Fibroblast of skin of left quadriceps (primary cell): Measurements from ENCODE around the gene TDRD9.
A peak's percentile ranks its signal among the peaks of the same experiment; 100 is the strongest.

ENCODE experiments used
- DNase-seq, 2 experiments: peaks; one replicate each; pipeline ENCODE4 v3.0.0-alpha.2; 2013; ENCODE audit warnings: low read depth in 2 of 2

TDRD9 gene

DNA sequence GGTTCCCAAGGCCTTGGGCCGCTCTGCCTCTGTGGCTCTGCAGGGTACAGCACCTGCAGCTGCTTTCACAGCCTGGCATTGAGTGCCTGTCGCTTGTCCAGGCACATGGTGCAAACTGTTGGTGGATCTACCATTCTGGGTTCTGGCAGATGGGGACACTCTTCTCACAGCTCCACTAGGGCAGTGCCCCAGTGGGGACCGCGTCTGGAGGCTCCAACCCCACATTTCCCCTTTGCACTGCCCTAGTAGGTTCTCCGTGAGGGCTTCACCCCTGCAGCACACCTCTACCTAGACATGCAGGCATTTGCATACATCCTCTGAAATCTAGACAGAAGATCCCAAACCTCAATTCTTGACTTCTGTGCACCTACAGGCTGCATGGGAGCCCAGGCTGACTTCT lies 138.0 kb downstream of the TDRD9 start:
- no peak for DNase-seq

DNA sequence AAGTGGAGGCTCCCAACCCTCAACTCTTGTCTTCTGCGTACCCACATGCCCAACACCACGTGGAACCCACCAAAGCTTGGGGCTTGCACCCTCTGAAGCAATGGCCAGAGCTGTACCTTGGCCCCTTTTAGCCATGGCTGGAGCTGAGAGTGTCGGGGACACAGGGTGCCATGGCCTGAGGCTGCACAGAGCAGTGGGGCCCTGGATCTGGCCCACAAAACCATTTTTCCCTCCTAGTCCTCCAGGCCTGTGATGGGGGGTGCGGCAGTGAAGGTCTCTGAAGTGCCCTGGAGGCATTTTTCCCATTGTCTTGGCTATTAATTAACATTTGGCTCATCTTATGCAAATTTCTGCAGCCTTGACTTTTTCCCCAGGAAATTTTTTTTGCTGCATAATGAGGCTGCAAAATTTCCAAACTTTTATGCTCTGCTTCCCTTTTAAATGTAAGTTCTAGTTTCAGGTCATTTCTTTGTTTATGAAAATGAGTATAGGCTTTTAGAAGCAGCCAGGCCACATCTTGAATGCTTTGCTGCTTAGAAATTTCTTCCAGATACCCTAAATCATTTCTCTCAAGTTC lies 138.6 kb downstream of the TDRD9 start:
- DNase-seq, result no peak

DNA sequence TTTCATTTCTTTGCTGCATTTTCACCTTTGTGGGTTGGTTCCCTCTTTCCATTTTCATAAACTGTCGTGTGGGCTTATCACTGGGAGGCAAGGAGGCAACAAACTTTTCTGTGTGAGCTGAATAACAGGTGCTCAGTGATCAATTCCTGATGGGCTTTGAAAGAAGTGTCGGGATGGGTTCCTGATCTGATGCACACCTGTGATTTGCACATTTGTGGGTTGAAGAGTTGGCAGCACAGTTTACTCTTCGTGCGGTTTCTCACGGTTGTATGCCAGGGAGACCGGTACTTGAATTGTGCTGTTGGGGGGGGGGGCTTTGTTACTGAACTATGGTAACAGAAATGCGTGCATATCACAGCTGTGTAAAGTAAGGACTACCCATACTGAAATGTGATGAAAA lies 141.3 kb downstream of the TDRD9 start:
- no peak for DNase-seq

DNA sequence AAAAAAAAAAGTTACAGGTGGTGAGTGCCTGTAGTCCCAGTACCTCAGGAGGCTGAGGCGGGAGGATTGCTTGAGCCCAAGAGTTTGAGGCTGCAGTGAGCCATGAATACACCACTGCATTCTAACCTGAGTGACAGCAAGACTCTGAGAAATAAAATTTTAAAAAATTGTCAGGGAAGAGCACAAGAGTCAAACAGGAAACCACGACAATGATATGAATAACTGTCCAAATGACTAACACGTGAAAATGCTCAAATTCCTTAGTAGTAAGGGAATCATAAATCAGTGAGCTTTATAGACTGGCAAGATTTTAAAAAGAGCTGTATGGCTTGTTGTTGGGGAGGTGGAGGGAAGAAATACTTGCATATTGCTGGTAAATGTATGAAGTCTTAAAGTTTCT lies 144.3 kb downstream of the TDRD9 start:
- no peak for DNase-seq

GRCh38 chr14:104073764-104074163 lies 145.5 kb downstream of the TDRD9 start:
- no peak for DNase-seq

DNA sequence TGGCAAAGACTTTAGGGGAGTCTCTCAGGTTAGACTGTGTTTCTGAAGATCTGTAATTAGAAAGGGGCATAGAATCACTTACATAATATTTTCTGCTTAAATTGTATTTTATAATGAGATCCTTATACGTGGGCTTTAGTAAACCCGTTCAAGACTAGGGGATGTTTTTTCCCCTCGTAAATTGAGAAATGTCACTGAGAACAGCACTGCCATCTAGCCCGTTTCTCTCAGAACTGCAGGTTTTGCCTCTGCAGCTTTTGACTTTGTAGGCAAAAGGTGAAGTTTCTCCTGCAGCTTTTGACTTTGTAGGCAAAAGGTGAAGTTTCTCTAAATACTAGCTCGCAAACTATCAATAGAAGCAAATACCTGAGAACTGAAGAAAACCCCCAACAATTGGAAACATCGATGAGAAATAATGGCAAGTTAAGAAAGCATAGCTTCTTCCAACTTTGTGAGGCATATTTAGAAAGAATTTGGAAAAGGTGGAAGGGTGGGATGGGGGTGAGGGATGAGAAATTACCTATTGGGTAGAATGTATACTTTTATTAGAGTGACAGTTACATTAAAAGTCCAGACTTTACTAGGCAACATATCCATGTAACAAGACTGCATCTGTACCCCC lies 147.4 kb downstream of the TDRD9 start:
- DNase-seq, result no peak

DNA sequence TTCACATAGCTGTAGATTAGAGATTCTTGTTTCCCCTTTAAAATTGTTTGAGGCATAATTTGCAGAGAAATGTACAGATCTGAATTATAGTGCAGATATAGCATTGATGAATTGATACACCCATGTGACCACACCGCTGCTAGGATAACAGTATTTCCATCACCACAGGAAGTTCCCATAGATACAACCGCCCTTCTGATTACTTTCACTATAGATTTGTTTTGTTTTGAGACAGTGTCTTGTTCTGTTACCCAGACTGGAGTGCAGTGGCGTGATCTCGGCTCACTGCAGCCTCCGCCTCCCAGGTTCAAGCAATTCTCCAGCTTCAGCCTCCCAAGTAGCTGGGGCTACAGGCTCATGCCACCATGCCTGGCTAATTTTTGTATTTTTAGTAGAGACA lies 148.5 kb downstream of the TDRD9 start:
- no peak for DNase-seq

GRCh38 chr14:104078031-104078455 lies 149.8 kb downstream of the TDRD9 start:
- DNase-seq, result peak; percentile 59 to 60

DNA sequence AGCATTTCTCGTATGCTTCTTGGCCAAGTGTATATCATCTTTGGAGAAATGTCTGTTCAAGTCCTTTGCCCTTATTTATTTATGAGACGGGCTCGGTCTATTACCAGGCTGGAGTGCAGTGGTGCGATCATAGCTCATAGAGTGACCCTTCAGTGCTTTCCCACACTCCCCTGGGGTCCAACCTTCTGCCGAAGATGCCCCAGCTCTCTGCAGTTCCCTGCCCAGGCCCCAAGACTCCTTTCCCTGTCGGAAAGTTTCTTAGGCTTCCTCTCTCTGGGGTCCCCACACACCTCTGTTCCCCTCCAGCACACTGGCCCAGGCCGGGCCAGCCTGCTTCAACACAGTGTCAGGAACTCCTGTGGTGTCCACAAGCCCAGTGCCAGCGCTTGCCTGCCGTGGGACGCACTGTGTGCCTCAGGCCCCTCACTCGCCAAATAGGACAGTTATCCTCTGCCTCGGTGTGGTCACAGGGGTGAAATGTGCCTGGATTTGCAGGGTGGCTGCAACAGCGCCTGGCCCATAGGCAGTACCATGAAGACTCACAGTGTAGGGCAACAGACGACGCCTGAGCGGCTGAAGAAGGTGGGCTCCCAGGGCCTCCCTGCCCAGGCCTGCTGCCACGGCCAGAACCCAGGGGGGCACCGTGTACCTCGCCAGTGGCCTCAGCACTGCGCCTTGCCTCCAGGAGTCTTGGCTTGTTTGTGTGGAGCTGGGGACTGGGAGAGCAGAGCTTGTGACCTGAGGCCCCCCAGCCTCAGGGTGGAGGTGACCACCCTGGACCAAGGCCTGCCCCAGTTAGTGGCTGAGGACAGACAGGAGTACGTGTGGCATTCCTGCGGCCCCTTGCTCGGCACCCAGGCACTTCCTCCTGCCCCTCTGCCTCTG lies 152.4 kb downstream of the TDRD9 start:
- DNase-seq, result no peak

- DNase-seq, result no peak
Measured at GRCh38 chr14:104081261-104081835, 153.1 kb downstream of the TDRD9 start.

DNA sequence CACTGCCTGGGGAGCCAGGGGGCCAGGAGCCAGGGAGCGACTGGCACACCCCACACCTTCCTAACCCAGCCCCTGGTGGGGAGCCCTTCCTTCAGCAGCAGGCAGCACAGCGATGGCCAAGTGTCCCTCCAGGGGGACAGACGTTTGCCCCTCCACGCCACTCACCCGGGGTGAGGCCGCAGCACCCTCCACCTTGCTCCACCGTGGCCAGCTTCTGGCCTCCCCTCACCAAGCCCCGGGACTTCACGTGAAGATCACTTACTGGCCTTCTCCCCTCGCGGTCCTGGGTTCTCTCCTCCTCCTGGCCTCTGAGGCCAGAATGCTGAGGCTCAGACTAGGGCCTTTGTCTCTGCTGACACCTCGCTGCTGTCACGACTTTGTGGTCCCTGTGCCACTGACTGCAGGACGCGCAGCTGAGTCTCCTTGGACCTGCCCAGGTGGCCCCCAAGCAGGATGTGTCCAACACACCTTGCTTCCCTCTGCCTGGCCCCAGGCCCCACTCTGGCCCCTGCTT lies 153.8 kb downstream of the TDRD9 start:
- no peak for DNase-seq

DNA sequence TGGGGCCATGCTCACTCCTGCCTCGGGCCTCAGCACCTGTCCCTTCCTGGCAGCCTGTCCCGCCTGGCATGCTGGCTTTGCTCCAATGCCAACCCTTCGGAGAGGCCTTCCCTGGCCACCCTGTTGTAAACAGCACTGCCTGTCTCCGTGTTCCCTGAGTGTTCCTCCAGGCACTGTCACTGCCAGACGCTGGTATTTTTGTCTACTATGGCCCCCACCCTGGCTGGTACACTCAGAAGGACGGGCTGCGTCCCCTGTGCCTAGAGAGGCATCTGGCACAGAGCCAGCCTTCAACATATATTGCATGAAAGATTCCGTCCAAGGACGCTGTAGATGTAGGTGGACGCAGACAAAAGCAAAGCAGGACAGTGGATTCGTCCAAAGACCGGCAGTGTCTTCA lies 154.6 kb downstream of the TDRD9 start:
- DNase-seq, result no peak

DNA sequence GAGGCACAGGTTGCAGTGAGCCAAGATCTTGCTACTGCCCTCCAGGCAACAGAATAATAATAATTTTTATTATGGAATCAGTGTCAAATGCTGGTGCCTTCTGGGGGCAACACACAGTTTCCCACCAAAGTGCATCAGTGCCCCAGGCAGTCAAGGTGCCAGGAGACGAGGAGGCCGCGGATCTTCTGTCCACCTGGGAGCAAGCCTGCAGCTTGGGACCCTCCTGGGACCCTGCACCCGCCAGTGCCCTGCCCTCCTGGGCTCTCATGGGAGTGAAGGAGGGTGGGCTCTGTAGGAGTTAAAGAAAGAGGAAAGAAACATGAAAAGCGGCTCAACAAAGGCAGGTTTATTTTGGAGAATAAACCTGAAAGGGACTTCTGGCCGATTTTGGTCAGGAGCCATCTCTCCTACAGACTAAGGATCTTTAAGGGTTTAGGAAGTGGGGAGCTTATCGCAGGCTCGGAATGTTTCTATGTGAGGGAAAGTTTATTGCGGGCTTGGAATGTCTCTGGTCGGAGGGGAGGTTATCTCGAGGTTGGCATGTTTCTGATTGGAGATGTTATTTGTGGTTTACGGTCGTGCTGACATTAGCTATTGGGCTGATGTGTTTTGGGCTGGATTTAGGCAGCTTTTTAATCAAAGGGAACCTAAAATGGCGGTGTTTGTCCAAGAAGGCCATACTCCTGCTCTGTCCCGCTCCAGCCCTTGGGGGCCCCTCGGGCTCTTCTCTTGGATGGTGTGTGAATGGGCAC lies 156.2 kb downstream of the TDRD9 start:
- DNase-seq, result no peak

- no peak for DNase-seq
Measured at GRCh38 chr14:104085032-104085888, 157.0 kb downstream of the TDRD9 start, which contains the start of gene ASPG. Gene ASPG, plus strand, starts transcription at chr14:104085700. Its CDS starts 71 bp downstream, at chr14:104085771.

- DNase-seq, result no peak
Measured at GRCh38 chr14:104085889-104086201, 157.6 kb downstream of the TDRD9 start.

GRCh38 chr14:104086210-104086660 lies 158.0 kb downstream of the TDRD9 start:
- DNase-seq, result no peak

GRCh38 chr14:104086661-104087461 lies 158.6 kb downstream of the TDRD9 start:
- no peak for DNase-seq

GRCh38 chr14:104087505-104087904 lies 159.2 kb downstream of the TDRD9 start:
- no peak for DNase-seq

GRCh38 chr14:104087981-104088850 lies 160.0 kb downstream of the TDRD9 start:
- DNase-seq, result no peak
